RPMI8226 (cell line): ENCODE data around the gene GNB3.
A peak's percentile ranks its signal among the peaks of the same experiment; 100 is the strongest.
"Not testable (repeated sequence)": the region's sequence is repeated elsewhere in the genome, so short reads cannot be mapped to it uniquely, and the experiment has no call there.

Experiments used
- DNase-seq: peaks from one replicate; pipeline ENCODE4 v3.0.0-alpha.2; 2015

GNB3 gene

DNA sequence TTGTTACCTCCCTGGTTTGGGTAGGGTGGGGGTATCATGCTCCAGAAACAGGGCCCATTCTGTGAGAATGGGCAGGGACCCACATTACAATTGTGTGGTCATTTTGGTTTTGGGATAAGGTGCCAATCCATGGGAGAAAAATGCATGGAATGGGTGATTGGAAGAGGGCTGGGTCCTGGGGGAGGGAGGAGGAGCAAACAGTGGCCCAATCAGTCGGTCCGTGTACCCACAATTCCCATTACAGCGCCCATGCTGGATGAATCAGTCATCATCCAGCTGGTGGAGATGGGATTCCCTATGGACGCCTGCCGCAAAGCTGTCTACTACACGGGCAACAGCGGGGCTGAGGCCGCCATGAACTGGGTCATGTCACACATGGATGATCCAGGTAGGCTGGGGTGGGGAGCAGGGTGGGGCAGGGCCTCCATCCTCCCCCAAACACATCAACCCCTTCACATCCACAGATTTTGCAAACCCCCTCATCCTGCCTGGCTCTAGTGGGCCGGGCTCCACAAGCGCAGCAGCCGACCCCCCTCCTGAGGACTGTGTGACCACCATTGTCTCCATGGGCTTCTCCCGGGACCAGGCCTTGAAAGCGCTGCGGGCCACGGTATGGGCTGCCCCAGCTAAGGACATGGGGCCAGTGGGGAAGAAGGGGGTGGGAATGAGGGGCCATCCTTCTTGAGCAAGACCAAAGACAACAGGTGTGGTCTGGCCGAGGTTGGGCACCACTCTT, 23.0 kb downstream of the GNB3 start:
- no peak for DNase-seq

DNA sequence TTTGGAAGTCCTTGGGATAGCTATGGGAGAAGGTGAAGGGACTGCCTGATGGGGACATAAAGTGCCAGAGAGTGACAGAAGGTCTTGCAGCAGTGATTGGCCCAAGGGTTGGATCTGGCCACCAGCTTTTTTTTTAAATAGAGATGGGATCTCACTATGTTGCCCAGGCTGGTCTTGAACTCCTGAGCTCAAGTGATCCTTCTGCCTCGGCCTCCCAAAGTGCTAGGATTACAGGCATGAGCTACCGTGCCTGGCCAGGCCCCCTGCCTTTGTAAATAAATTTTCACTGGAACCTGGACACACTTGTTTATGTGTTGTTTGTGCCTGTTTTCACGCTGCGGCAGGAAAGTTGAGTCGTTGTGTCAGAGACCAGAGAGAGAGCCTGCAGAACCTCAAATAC, 24.6 kb downstream of the GNB3 start:
- DNase-seq, result not testable (repeated sequence)

DNA sequence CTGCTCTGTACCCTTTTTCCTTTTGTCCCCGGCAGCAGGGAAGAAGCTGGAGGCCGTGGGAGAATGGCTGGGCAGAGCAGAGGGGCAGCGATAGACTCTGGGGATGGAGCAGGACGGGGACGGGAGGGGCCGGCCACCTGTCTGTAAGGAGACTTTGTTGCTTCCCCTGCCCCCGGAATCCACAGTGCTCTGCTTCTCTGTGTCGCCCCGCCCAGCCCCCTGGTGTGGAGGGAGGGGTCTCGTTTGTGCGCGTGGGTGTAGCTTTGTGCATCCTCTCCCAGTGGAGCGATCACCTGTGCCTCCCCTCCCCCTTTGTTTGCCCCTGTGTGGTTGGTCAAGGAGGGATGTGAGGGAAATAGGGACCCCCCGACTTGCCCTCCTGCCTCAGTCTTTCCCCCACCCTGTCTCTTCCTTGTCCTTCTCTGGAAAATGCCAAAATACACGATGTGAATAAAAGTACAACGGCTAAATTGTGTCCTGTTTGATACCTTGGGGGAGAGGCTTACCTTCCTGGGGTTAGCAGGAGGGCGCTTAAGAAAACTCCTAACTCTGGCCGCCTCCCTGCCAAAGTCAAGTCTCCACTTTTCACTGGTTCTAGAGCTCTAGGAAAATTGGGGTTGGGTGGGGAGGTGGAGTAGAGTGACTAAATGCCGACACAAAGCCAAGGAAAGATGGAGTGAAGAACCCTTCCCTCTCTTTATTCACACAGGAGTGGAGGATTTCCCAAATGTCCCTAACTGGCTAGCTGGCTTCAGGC, 25.6 kb downstream of the GNB3 start:
- no peak for DNase-seq

DNA sequence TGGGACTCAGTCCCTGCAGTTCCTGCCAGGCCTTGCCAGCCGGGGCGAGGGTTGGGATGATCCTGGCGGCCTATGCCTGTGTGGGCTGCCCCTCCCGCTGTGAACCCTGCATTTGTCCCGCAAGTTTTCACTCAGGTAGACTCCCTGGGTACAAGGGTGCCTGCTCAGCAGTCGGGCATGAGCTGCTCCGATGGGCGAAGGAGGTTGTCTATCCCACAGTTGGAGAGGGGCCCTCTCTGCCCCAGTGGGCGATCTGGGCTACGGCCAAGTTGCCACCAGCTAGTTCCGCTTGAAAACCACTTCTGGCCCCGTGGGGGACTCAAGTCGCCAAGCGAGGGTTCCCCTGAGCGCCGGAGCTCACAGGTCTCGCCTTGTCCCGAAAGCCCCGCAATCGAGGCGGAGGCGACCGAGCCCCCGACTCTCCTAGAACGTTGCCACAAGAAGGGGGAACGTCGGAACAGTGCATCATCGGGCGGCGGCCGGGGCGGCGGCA, 26.2 kb downstream of the GNB3 start:
- no peak for DNase-seq

DNA sequence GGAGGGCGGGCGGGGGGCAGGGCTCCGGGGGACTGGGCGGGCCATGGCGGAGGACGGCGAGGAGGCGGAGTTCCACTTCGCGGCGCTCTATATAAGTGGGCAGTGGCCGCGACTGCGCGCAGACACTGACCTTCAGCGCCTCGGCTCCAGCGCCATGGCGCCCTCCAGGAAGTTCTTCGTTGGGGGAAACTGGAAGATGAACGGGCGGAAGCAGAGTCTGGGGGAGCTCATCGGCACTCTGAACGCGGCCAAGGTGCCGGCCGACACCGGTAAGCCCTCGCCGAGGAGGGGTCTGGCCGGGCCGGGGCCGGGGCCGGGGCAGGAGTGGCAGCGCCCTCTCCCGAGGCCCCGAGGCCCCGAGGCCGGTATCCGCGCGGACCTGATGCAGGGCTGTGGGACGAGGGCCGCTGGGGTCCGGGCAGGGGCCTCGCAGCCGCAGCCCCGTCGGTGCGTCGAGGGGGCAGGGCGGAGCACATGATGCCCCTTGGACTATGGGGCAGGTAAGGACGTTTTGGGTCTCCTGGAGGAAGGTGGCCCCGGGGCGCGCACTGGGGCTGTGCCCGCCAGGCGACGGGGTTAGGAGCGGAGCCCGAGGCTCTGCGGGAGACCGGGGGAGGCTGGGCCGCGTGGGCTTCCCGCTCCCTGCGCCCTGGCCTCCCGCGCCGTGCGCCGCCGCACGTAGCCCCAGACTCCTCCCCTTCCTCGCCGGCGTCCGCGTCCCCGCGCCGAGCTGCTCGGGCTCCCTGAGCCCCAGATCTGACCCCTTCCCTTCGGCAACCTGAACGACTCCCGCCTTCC, 26.9 kb downstream of the GNB3 start, which contains the start of gene TPI1:
TPI1 (plus strand) TSS at position 119 of the 798 bp plus-strand sequence; CDS start at position 155, 36 bp downstream.
- peak; percentile 86 for DNase-seq

DNA sequence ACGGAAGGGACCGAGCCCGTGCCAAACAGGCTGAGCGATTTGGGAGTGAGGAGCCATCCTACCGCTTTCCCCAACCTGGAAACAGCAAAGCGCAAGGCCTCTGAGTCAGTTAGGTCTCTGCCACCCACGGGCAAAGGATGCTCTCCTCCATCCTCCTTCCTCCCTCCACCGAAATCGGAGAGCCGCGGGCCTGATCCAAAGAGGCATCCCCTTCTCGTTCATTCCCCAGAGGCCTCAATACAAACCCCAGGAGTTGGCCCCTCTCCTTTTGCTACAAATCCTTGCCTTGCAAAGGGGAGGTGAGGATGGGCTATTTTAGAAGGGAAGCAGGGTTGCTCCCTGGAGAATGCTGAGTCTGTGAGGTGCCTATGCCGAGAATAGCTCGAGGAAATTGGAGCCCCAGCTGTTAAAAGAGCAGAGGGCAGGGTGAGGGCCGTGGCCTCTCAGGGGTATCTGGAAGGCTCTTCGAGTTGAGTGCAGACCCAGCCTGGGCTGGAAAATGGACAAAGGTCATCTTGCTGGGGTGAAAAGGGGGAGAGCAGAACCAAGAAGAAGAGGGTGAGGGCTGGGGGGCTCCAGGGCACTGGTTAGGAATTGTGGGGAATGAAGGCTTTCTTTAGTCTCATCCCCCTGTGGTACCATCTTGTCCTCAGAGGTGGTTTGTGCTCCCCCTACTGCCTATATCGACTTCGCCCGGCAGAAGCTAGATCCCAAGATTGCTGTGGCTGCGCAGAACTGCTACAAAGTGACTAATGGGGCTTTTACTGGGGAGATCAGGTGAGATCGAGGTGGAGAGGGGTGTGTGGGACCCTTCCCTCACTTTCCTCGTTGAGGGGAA, 27.7 kb downstream of the GNB3 start:
- peak; percentile 26 for DNase-seq

DNA sequence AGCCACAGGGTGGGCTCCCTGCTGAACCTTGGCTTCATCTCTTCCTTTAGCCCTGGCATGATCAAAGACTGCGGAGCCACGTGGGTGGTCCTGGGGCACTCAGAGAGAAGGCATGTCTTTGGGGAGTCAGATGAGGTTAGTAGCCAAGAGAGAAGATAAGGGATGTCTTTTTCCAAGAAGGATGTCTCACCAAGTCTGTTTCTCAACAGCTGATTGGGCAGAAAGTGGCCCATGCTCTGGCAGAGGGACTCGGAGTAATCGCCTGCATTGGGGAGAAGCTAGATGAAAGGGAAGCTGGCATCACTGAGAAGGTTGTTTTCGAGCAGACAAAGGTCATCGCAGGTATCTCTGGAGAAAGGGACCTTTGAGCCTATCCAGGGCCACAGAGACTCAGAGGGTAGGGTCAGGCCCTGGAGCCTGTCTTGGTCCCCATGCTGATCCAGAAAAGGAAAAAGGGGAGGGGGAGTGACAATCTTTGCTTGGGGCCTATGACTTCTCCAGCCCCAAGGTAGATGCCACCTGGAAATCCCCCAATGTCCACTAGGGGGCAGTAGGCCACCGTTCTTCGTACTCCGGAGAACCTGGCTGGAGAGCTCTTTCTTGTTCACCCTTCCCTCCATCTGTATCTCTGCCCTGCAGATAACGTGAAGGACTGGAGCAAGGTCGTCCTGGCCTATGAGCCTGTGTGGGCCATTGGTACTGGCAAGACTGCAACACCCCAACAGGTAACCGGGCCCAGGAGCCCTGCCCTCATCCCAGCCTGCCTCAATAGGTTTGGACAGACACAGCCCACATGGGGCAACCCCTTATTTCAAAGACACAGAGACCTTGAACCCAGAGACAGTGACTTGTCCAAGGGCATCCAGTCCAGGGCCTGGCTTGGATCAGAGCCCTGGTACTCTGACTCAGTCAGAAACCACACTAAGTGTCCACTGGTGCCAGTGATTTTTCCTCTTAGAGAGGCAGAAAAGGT, 28.6 kb downstream of the GNB3 start:
- DNase-seq, result peak; percentile 87

DNA sequence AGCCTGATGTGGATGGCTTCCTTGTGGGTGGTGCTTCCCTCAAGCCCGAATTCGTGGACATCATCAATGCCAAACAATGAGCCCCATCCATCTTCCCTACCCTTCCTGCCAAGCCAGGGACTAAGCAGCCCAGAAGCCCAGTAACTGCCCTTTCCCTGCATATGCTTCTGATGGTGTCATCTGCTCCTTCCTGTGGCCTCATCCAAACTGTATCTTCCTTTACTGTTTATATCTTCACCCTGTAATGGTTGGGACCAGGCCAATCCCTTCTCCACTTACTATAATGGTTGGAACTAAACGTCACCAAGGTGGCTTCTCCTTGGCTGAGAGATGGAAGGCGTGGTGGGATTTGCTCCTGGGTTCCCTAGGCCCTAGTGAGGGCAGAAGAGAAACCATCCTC, 29.6 kb downstream of the GNB3 start:
- DNase-seq, result not testable (repeated sequence)

DNA sequence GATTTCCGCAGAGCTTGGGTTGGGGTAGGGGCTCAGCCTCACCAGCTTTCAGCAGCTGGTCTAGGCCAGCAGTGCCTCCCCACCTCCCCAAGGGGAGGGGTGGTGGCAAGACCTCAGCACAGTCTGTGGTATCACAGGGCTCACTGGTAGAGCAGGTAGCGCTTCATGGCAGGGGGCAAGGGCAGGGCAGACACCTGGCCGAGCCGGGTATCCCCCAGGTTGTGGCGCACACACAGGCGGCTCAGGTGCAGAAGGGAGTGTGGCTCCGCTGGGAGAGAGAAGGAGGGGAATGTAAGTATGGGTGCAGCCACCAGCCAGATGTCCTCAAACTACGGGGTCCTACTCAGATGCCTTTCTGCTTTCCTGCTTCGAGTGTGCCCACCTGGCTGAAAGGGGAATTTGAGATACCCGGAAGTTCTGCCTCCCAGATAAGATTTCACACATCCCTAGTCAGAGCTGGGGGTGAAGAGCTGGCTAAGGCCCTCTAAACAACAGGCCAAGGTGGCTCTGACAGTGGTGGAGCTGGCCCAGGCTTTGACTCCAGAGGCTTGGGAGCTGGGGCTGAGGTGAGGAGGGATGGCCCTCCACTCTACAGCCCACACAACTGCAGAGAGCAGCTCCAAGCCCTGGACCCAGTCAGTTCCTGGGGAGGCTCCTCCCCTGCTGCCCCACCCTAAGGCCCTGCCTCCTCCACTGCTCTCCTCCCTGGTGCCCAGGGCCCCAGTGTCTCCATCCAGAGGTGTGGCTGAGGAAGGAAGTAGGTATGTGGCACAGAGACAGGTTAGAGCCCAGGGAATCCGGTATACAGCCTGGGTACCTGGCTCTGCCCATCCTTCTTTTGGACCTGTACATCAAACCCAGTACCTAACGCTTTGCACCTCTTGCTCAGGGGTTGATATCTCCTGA, 30.6 kb downstream of the GNB3 start:
- peak; percentile 53 for DNase-seq

DNA sequence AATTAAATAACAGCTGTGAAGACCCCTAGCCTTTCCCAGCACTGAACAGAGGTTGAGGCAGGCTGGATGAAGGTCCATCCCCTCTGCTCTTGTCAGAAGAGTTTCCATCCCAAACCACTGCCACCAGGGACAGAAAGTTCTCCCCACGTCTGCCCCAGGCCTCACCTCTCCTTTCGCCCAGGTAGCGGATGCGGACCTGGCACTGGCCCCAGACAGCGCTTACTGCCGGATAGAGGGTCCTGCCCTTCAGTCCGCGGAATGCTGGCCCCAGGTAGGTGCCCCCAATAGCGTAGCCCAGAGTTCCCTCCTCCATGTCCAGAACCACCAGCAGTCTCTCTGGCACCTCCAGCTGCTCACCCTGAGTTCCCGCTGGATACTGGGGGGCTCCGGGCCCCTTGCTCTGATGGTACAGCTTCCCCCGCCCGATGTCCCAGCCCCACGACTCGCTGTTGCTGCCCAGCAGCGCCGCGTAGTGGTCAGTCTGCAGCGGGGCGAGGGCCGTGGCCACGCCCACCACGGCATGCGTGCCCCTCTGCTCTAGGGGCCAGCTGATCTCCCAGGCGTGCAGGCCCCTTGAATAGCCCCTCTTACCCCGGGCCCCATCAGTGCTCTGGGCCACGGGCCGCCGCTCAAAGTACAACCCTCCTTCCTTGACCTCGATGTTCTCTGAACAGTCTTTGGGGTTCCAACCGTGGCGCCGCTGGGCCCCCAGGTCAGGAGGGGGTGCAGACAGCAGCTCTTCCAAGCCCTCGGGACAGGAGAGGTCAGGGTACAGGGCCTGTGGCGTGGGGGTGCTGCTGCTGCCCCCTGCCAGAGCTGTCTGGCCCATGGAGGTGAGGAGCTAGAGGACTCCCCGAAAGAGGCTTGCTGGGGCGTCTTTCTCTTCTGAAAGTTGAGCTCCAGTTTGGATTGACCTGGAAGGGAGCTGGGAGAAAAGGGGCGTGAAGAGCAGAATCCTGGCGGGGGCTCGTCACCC, 31.6 kb downstream of the GNB3 start:
- peak; percentile 88 for DNase-seq

DNA sequence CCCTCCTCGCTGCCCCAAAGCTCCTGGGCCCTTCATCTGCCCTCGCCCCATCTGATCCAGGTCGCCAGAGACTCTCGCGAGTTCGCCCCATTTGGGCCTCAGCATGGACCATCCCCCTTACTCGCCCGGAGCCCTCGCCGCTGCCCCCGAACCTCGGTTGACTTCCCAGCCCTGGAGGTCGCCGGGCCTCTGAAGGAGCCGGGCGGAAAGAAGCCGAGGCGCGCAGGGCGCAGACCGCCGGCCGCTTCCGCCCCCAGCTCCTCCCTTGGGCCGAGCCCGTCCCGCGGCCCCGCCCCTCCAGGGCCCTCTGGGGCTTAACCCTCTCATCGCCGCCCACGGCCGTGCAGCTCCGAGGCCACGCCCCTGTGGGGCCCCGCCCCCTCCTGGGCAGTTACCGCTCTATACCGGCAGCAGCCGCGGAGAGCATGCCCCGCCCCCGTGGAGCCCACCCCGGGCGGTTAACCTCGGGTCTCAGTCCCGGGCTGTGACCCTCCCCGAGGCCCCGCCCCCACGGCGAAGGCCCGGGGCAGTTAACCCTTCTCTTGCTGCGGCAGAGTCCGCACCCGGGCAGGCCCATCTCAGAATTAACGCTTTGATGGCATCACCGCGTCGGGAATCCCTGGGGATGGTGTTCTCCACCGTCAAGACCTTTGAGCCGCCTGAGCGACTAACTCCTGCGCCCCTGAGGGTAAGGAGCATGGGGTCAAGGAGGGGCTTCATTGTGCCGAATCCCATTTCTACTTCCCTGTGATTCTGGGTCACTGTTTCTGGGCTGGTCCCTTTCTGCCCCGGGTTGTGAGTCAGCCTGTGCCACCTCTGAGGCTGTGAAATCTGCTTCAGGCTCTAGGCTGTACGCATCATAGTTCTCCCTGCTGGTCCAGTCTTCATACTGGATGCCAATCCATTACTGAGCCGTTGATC, 32.6 kb downstream of the GNB3 start, which contains the start of gene SPSB2:
SPSB2 (minus strand) TSS at position 210 of the 921 bp plus-strand sequence. CDS start 402 bp downstream, outside the sequence.
- peak; percentile 99 for DNase-seq

DNA sequence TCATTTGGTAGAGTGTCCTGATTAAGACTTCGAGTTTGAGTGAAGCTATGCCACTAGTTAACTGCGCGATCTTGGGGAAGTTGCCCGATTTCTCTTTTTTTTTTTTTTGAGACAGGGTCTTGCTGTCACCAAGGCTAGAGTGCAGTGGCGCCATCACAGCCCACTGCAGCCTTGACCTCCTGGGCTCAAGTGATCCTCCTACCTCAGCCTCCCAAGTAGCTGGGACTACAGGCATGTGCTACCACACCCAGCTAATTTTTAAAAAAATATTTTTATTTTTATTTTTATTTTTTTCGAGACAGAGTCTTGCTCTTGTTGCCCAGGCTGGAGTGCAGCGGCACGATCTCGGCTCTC, 33.3 kb downstream of the GNB3 start:
- DNase-seq, result not testable (repeated sequence)

DNA sequence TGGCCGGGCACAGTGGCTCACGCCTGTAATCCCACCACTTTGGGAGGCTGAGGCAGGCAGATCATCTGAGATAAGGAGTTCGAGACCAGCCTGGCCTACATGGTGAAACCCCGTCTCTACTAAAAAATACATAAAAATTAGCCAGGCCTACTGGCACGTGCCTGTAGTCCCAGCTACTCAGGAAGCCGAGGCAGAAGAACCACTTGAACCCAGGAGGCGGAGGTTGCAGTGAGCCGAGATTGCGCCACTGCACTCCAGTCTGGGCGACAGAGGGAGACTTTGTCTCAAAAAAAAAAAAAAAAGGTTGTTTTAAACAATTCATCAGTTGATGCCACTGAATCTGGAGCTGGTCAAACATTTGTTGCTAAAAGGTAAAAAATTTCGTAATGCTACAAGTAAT, 39.1 kb downstream of the GNB3 start:
- DNase-seq, result not testable (repeated sequence)

DNA sequence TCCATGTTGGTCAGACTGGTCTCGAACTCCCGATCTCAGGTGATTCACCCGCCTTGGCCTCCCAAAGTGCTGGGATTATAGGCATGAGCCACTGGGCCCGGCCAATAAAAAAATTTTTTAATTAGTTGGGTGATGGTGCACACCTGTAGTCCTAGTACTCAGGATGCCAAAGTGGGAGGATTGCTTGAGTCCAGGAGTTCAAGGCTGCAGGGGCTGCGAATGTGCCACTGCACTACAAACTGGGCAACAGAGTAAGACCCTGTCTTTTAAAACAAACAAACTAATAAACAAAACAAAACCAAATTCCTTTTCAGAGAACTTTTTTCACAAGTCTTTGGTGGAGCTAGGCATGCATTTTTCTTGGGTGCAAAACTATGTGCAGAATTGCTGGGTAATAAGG, 42.5 kb downstream of the GNB3 start:
- no peak for DNase-seq

DNA sequence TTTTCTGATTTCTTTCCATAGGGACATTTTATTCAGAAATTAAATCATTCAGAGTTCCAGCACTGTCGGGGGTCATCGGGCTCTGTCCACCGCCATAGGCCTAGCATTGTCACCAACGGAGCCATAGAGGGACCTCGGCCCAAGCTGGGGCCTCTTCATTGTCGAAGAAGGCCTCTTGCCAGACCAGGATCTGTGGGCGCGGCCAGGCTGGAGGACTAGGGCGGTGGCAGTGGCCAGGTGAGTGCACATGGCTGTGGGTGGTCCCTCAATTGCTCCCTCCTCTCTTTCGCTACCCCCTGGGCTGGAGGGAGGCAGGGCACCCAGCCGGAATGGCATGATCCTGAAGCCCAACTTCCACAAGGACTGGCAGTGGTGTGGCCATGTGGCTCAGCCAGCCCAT, 43.0 kb downstream of the GNB3 start:
- DNase-seq, result no peak

DNA sequence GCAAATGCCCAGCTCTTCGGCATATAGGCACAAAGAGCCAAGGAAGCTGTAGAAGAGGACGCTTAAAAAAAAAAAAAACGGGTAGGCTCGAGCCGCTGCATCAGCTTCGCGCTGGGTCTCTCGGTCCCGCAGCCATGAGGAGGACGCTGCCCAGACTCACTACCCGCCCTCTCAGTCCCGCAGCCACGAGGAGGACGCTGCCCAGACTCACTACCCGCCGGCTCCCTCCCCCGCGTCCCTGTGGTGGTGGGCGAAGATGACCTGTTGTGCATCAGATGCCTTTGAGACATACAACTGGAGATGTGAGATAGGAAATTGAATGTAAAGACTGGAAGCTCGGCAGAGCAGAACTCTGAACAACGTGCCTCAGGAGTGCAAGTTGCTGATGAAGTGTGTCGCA, 43.8 kb downstream of the GNB3 start:
- DNase-seq, result no peak

DNA sequence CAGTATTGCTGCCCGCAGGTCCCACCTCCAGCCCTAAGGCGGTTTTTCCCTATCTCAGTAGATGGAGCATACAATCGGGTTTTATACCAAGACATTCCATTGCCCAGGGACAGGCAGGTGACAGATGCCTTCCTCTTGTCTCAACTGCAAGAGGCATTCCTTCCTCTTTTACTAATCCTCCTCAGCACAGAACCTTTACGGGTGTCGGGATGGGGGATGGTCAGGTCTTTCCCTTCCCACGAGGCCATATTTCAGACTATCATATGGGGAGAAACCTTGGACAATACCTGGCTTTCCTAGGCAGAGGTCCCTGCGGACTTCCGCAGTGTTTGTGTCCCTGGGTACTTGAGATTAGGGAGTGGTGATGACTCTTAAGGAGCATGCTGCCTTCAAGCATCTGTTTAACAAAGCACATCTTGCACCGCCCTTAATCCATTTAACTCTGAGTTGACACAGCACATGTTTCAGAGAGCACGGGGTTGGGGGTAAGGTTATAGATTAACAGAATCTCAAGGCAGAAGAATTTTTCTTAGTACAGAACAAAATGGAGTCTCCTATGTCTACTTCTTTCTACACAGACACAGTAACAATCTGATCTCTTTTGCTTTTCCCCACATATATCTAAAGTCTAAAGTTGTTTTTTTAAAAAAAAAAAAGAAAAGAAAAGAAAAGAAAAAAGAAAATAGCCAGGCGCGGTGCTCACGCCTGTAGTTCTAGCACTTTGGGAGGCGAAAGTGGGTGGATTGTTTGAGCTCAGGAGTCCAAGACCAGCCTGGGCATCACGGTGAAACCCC, 45.7 kb downstream of the GNB3 start:
- not testable (repeated sequence) for DNase-seq
